Middle frontal gyrus (tissue), 1 donor: ENCODE results near the gene SORCS2.

Source experiments
- DNase-seq: peaks from one replicate; pipeline ENCODE4 v3.0.0-alpha.2; 2015; ENCODE audit warnings: low spot score; ENCODE audit errors: extremely low spot score

SORCS2 gene

GRCh38 chr4:7642741-7643458 is 450.6 kb downstream of the SORCS2 start:
- DNase-seq: no peak

GRCh38 chr4:7645158-7645557 is 452.8 kb downstream of the SORCS2 start:
- DNase-seq: no peak

GRCh38 chr4:7645956-7646355 is 453.6 kb downstream of the SORCS2 start:
- no peak for DNase-seq

- no peak for DNase-seq
Measured at GRCh38 chr4:7646384-7647061, 454.2 kb downstream of the SORCS2 start.

GRCh38 chr4:7647186-7647585 is 454.8 kb downstream of the SORCS2 start:
- no peak for DNase-seq

- no peak for DNase-seq
Measured at GRCh38 chr4:7647600-7648543, 455.5 kb downstream of the SORCS2 start.

GRCh38 chr4:7648544-7649395 is 456.4 kb downstream of the SORCS2 start:
- DNase-seq: no peak

GRCh38 chr4:7649411-7649740 is 457.0 kb downstream of the SORCS2 start:
- DNase-seq: no peak

GRCh38 chr4:7649741-7650531 is 457.6 kb downstream of the SORCS2 start:
- DNase-seq: no peak

GRCh38 chr4:7650606-7651385 is 458.5 kb downstream of the SORCS2 start:
- DNase-seq: no peak

GRCh38 chr4:7651461-7651921 is 459.2 kb downstream of the SORCS2 start:
- DNase-seq: no peak

- DNase-seq: no peak
Measured at GRCh38 chr4:7652006-7652405, 459.7 kb downstream of the SORCS2 start.

GRCh38 chr4:7652451-7652881 is 460.1 kb downstream of the SORCS2 start:
- no peak for DNase-seq

GRCh38 chr4:7652906-7653305 is 460.6 kb downstream of the SORCS2 start:
- DNase-seq: no peak

- DNase-seq: no peak
Measured at GRCh38 chr4:7653510-7654369, 461.4 kb downstream of the SORCS2 start.

GRCh38 chr4:7654550-7655445 is 462.5 kb downstream of the SORCS2 start:
- no peak for DNase-seq

GRCh38 chr4:7655511-7656243 is 463.3 kb downstream of the SORCS2 start:
- no peak for DNase-seq
